ENCODE data around the gene PYROXD2. TPM values are rescaled to one million over a fixed set of nuclear protein-coding genes. Genes with fewer than 3 reads are reported as not detected.

The PYROXD2 gene
- total and polyA plus RNA-seq, 7 experiments from 2014 or later, result 5.6 to 37.1 (median 19.8) TPM

DNA sequence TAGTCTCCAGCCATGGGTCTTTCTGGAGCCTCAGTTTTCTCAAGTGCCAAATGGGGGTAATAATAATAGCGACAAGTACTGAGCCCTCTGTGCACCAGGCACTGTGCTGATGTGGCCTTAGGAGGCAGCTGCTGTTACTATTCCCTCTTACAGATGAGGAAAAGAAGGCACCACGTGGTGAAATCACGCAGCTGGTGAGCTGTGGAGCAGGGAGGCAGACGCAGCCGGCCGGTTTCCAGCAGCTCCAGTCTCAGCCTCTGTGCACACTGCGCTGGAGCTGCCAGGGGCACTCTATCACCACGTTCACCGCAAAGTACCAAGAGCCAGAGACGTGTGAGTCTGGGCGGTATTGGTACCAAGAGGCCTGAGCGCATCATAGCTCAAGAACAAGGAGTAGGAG is 9.6 kb downstream of the PYROXD2 start:
- H3K9me3 ChIP-seq (ENCODE audit: control insufficient read depth in 2 of 3, low read length in 3 of 3), result no peaks in the 10 kb centered on the region
- H3K9me3 Mint-ChIP-seq, result no peaks in the 10 kb centered on the region
- peaks cover 0 to 6% (median 2%) of the 10 kb centered on the region in 7 donors for H3K4me1 Mint-ChIP-seq
- ChIA-PET CTCF (no interaction called here), POLR2A (no interaction called here)
- intact Hi-C loops (cut with micrococcal nuclease), result no loop called here
- no peak for ATAC-seq
- no peaks in the 10 kb centered on the region for H3K27me3 ChIP-seq (ENCODE audit: control insufficient read depth in 2 of 2, insufficient read depth in 2 of 2, low read length in 2 of 2)
- H3K27me3 Mint-ChIP-seq, result no peaks in the 10 kb centered on the region
- H3K36me3 Mint-ChIP-seq, result peaks cover 0 to 28% (median 18%) of the 10 kb centered on the region in 5 donors
- no peak for DNase-seq
- no peaks in the 10 kb centered on the region for H3K4me1 ChIP-seq (ENCODE audit: control insufficient read depth in 2 of 2, insufficient read depth in 2 of 2, low read length in 2 of 2)
- H3K27ac Mint-ChIP-seq, result peak overlapping the region in 1 of 9 donors; percentile 72
- no peak overlapping the region for H3K27ac ChIP-seq (ENCODE audit: low read depth, low read length)
- no peak overlapping the region for H3K4me3 ChIP-seq (ENCODE audit: low read length)
- H3K36me3 ChIP-seq (ENCODE audit: control insufficient read depth in 2 of 3, insufficient read depth in 3 of 3, low read length in 3 of 3), result peaks cover 0 to under 1% (median 0%) of the 10 kb centered on the region in 3 experiments
- no peak overlapping the region for H3K4me3 Mint-ChIP-seq

DNA sequence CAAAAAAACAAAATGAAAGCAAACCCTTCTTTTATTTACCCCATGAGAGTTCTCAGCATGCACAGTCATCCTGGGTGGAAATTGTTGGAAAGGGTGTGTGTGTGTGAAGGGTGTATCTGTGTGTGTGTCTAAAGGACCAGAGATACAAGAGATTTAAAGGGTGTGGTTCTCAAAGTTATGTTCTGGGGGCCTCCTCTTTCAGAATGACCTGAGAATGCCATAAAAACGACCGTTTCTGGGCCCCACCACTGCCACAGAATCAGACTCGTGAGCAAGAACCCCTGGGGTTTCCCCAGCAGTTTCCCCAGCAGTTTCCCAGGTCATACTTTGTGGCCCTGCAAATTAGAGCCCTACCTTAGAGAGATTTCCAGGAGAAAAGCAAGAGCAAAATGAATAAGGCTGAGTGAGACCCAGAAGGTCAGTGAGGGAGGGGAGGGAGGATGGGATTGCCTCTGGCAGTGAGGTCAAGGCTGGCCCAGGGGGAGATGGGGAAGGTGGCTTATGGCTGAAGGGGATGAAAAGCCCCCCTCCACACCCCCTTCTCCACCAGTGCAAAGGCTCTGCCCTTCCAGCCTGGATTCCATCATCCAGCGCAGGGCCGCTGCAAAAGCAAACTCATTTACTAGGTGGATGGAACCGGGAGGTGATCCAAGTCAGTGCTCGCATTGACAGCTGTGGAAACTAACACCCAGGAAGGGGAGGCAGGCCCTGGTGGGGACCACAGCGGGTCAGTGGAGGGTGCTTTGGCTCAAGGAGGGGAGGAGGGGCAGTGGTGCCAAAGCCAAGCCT is 10.2 kb downstream of the PYROXD2 start:
- intact Hi-C loops (cut with micrococcal nuclease), result no loop called here
- Mint-ChIP-seq H3K9me3 (no peaks in the 10 kb centered on the region), H3K4me1 (peaks cover 0 to 6% (median 2%) of the 10 kb centered on the region in 7 donors), H3K27me3 (no peaks in the 10 kb centered on the region), H3K27ac (peak overlapping the region in 1 of 9 donors; percentile 31), H3K4me3 (no peak overlapping the region), H3K36me3 (peaks cover 0 to 30% (median 22%) of the 10 kb centered on the region in 5 donors)
- H3K27ac ChIP-seq (ENCODE audit: low read depth, low read length), result no peak overlapping the region
- H3K9me3 ChIP-seq (ENCODE audit: control insufficient read depth in 2 of 3, low read length in 3 of 3), result no peaks in the 10 kb centered on the region
- DNase-seq, result no peak
- ChIA-PET CTCF (no interaction called here), POLR2A (no interaction called here)
- no peaks in the 10 kb centered on the region for H3K4me1 ChIP-seq (ENCODE audit: control insufficient read depth in 2 of 2, insufficient read depth in 2 of 2, low read length in 2 of 2)
- no peaks in the 10 kb centered on the region for H3K27me3 ChIP-seq (ENCODE audit: control insufficient read depth in 2 of 2, insufficient read depth in 2 of 2, low read length in 2 of 2)
- H3K4me3 ChIP-seq (ENCODE audit: low read length), result no peak overlapping the region
- H3K36me3 ChIP-seq (ENCODE audit: control insufficient read depth in 2 of 3, insufficient read depth in 3 of 3, low read length in 3 of 3), result peaks cover 0 to 2% (median 0%) of the 10 kb centered on the region in 3 experiments
- ATAC-seq, result no peak

GRCh38 chr10:98403812-98404504 is 11.0 kb downstream of the PYROXD2 start:
- CTCF ChIA-PET, result no interaction called here
- POLR2A ChIA-PET, result no interaction called here

DNA sequence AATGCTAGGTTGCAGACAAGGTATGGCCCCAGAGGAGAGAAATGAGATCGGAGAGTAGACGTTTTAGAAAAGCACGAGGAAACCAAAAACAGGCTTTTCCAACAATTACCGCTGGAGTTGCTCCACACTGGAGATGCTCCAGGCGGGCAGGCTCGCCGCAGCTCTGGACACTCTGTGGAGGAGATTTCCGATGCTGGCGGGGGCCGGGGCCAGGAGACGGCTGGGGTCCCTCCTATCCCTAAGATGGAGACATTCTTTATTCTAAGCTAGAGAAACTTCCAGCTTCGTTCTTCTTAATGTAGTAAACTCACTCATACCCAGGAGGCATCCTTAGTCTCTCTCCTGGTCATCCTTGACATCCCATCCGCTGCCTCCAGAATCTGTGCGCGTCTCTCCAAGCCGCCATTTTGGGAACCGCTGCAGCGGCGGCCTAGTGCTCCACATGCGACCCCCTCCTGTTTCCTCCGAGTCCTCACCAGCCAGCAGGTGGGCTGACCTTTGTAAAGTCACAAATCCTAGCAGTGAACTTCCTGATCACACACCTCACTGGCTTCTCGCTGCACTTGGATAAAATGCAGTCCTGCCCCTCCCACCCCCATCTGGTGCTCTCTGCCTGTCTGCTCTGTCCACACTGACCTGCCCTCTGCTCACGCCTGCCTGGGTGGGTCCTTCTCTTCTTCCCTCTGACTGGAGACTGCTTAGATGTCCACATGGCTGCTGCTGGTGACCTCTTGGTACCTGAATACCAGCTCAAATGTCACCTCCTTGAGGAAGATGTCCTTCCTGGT is 11.9 kb downstream of the PYROXD2 start:
- Mint-ChIP-seq H3K36me3 (peaks cover 0 to 36% (median 22%) of the 10 kb centered on the region in 5 donors), H3K27ac (no peak overlapping the region)
- no peak for DNase-seq

More at GRCh38 chr10:98403812-98404504, 11.0 kb downstream of the PYROXD2 start:
- H3K4me1 Mint-ChIP-seq, result peaks cover 0 to 6% (median 0%) of the 10 kb centered on the region in 7 donors
- H3K4me1 ChIP-seq (ENCODE audit: control insufficient read depth in 2 of 2, insufficient read depth in 2 of 2, low read length in 2 of 2), result no peaks in the 10 kb centered on the region
- H3K9me3 ChIP-seq (ENCODE audit: control insufficient read depth in 2 of 3, low read length in 3 of 3), result no peaks in the 10 kb centered on the region
- peaks cover 0 to 32% (median 22%) of the 10 kb centered on the region in 5 donors for H3K36me3 Mint-ChIP-seq
- no peak overlapping the region for H3K27ac ChIP-seq (ENCODE audit: low read depth, low read length)
- intact Hi-C loops (cut with micrococcal nuclease), result no loop called here
- no peak overlapping the region for H3K4me3 ChIP-seq (ENCODE audit: low read length)
- DNase-seq, result no peak
- no peak overlapping the region for H3K4me3 Mint-ChIP-seq
- no peaks in the 10 kb centered on the region for H3K27me3 Mint-ChIP-seq
- ATAC-seq, result no peak
- H3K27ac Mint-ChIP-seq, result no peak overlapping the region
- no peaks in the 10 kb centered on the region for H3K9me3 Mint-ChIP-seq
- H3K36me3 ChIP-seq (ENCODE audit: control insufficient read depth in 2 of 3, insufficient read depth in 3 of 3, low read length in 3 of 3), result peaks cover 0 to 4% (median 0%) of the 10 kb centered on the region in 3 experiments
- no peaks in the 10 kb centered on the region for H3K27me3 ChIP-seq (ENCODE audit: control insufficient read depth in 2 of 2, insufficient read depth in 2 of 2, low read length in 2 of 2)

GRCh38 chr10:98402478-98402877 is 12.5 kb downstream of the PYROXD2 start:
- ChIA-PET CTCF (no interaction called here), POLR2A (no interaction called here)
- Mint-ChIP-seq H3K4me1 (peaks cover 0 to 6% (median 0%) of the 10 kb centered on the region in 7 donors), H3K27ac (no peak overlapping the region), H3K9me3 (no peaks in the 10 kb centered on the region), H3K4me3 (no peak overlapping the region), H3K27me3 (no peaks in the 10 kb centered on the region), H3K36me3 (peaks cover 0 to 37% (median 22%) of the 10 kb centered on the region in 5 donors)
- no peak for DNase-seq
- Histone ChIP-seq H3K4me1 (ENCODE audit: control insufficient read depth in 2 of 2, insufficient read depth in 2 of 2, low read length in 2 of 2) (no peaks in the 10 kb centered on the region), H3K36me3 (ENCODE audit: control insufficient read depth in 2 of 3, insufficient read depth in 3 of 3, low read length in 3 of 3) (peaks cover 0 to 4% (median 0%) of the 10 kb centered on the region in 3 experiments), H3K4me3 (ENCODE audit: low read length) (no peak overlapping the region), H3K27me3 (ENCODE audit: control insufficient read depth in 2 of 2, insufficient read depth in 2 of 2, low read length in 2 of 2) (no peaks in the 10 kb centered on the region), H3K9me3 (ENCODE audit: control insufficient read depth in 2 of 3, low read length in 3 of 3) (no peaks in the 10 kb centered on the region), H3K27ac (ENCODE audit: low read depth, low read length) (no peak overlapping the region)
- intact Hi-C loops (cut with micrococcal nuclease), result no loop called here
- ATAC-seq, result no peak

More for the DNA sequence above, 11.9 kb downstream of the PYROXD2 start:
- H3K27me3 ChIP-seq (ENCODE audit: control insufficient read depth in 2 of 2, insufficient read depth in 2 of 2, low read length in 2 of 2), result no peaks in the 10 kb centered on the region
- Mint-ChIP-seq H3K27me3 (no peaks in the 10 kb centered on the region), H3K4me3 (no peak overlapping the region), H3K4me1 (peaks cover 0 to 6% (median 0%) of the 10 kb centered on the region in 7 donors), H3K9me3 (no peaks in the 10 kb centered on the region)
- POLR2A ChIA-PET, result no interaction called here
- H3K4me3 ChIP-seq (ENCODE audit: low read length), result no peak overlapping the region
- ATAC-seq, result no peak
- H3K4me1 ChIP-seq (ENCODE audit: control insufficient read depth in 2 of 2, insufficient read depth in 2 of 2, low read length in 2 of 2), result no peaks in the 10 kb centered on the region
- CTCF ChIA-PET, result no interaction called here
- H3K9me3 ChIP-seq (ENCODE audit: control insufficient read depth in 2 of 3, low read length in 3 of 3), result no peaks in the 10 kb centered on the region
- H3K36me3 ChIP-seq (ENCODE audit: control insufficient read depth in 2 of 3, insufficient read depth in 3 of 3, low read length in 3 of 3), result peaks cover 0 to 4% (median 0%) of the 10 kb centered on the region in 3 experiments
- no peak overlapping the region for H3K27ac ChIP-seq (ENCODE audit: low read depth, low read length)
- intact Hi-C loops (cut with micrococcal nuclease), result no loop called here

DNA sequence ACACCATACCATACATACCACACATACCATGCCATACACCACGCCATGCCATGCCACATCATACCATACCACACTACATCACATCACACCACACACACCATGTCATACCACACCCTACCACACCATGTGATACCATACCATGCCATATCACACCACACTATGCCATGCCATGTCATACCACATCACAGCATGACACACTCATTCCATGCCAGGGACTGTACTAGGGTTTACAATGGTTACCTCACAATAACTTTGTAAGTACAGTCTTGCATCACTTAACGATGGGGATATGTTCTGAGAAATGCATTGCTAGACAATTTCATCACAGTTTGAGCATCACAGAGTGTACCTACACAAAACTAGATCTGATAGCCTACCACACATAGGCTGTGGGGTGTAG is 14.5 kb downstream of the PYROXD2 start:
- Histone ChIP-seq H3K4me3 (ENCODE audit: low read length) (no peak overlapping the region), H3K36me3 (ENCODE audit: control insufficient read depth in 2 of 3, insufficient read depth in 3 of 3, low read length in 3 of 3) (peaks cover 0 to 22% (median 0%) of the 10 kb centered on the region in 3 experiments), H3K4me1 (ENCODE audit: control insufficient read depth in 2 of 2, insufficient read depth in 2 of 2, low read length in 2 of 2) (no peaks in the 10 kb centered on the region), H3K9me3 (ENCODE audit: control insufficient read depth in 2 of 3, low read length in 3 of 3) (no peaks in the 10 kb centered on the region), H3K27me3 (ENCODE audit: control insufficient read depth in 2 of 2, insufficient read depth in 2 of 2, low read length in 2 of 2) (no peaks in the 10 kb centered on the region), H3K27ac (ENCODE audit: low read depth, low read length) (no peak overlapping the region)
- Mint-ChIP-seq H3K36me3 (peaks cover 0 to 47% (median 33%) of the 10 kb centered on the region in 5 donors), H3K4me1 (peaks cover 0 to 6% (median 0%) of the 10 kb centered on the region in 7 donors), H3K4me3 (no peak overlapping the region), H3K27me3 (no peaks in the 10 kb centered on the region), H3K27ac (no peak overlapping the region), H3K9me3 (no peaks in the 10 kb centered on the region)
- CTCF ChIA-PET, result no interaction called here
- no peak for ATAC-seq
- POLR2A ChIA-PET, result no interaction called here
- intact Hi-C loops (cut with micrococcal nuclease), result no loop called here
- no peak for DNase-seq
